ENCODE data around the gene PPARGC1A.

GRCh38 chr4:23882976-23883531 lies 6.8 kb downstream of the PPARGC1A start:
- TF ChIP-seq POLR2A (IDR thresholded peaks at IDR 0.05): no peak
- TF ChIP-seq POLR2AphosphoS5 (IDR thresholded peaks at IDR 0.05): peak; percentile 19
